ENCODE results near the gene MRPL20. TPM values are rescaled to one million over a fixed set of nuclear protein-coding genes. Genes with fewer than 3 reads are reported as not detected.

The MRPL20 gene
- polyA plus RNA-seq, 1 of the 3 experiments (the other 2 are of a cell fraction) = 210 TPM

DNA sequence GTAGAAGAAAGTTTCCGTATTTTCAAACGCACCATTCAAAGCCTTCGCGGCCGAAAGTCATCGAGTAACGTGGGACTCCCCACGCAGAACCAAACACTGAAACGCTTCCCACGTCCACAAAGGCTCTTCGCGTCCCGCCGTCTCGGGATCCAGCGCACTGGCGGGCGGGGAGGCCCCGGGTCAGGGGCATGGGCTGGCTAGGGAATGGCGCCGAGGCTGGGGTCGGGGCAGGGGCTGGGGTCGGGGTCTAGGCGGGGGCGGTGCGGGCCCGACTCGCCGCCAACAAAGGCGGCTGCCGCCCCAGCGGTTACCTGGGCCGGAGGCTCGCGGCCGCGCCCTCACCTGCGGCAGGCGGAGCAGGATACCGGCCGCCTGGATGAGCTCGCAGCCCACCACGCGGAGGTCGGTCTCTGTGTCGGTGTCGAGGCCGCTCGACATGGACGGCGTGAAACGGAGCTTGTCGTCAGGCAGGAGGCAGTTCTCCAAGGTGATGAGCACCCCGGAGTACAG, 8.4 kb downstream of the MRPL20 start:
- Histone ChIP-seq H3K9me2 (no peaks in the 10 kb centered on the region), H3K4me2 (peak overlapping the region; percentile 93), H3K79me2 (ENCODE audit: insufficient read depth) (peaks cover 92% of the 10 kb centered on the region), H3K27me3 (ENCODE audit: insufficient read depth) (no peaks in the 10 kb centered on the region), H4K20me1 (ENCODE audit: insufficient read depth) (0 out of 2 replicates have a peak, but pooled peaks cover 4% of the 10 kb centered on the region), H3K9ac (peak overlapping the region; percentile 93), H3K36me3 (replicated peaks in 1 of 2; ENCODE audit: control insufficient read depth in 1 of 2, insufficient read depth in 2 of 2, low read length in 1 of 2) (peaks cover 28 to 40% of the 10 kb centered on the region in 2 experiments), H3K9me3 (no peaks in the 10 kb centered on the region), H3K4me3 (ENCODE audit: low read depth in 2 of 2, low read length in 1 of 2) (peak overlapping the region; percentile 74 to 78), H2AFZ (ENCODE audit: low read depth) (no peak overlapping the region), H3K27ac (ENCODE audit: low read depth in 2 of 2, low read length in 1 of 2) (peak overlapping the region; percentile 44 to 69; a peak in 3 of 4 replicates), H3K4me1 (ENCODE audit: control insufficient read depth in 1 of 2, insufficient read depth in 2 of 2, low read depth in 1 of 2, low read length in 1 of 2) (peaks cover 6 to 23% of the 10 kb centered on the region in 2 experiments; a peak in 1 of 4 replicates), H3F3A (replicated peaks; ENCODE audit: insufficient read depth) (peaks cover 24% of the 10 kb centered on the region)
- CTCF ChIA-PET = interaction anchor here (0.7 to 3.8 kb wide), 9 partner anchors 9 to 219 kb away, joined by 3 to 16 read pairs (median 3); partner anchors contain the start of genes ATAD3A, AURKAIP1 and MRPL20
- POLR2A ChIA-PET = interaction anchor here (0.6 to 2.1 kb wide), 6 partner anchors 9 to 28 kb away, joined by 3 to 15 read pairs (median 6); partner anchors contain the start of genes AURKAIP1 and MRPL20
- peak; percentile 65 for DNase-seq
- TF ChIP-seq ELF1 (IDR thresholded peaks at IDR 0.05) (no peak), FOXM1 (IDR thresholded peaks at IDR 0.05; ENCODE audit: low read depth) (no peak)
- TF ChIP-seq, protein P1, sequence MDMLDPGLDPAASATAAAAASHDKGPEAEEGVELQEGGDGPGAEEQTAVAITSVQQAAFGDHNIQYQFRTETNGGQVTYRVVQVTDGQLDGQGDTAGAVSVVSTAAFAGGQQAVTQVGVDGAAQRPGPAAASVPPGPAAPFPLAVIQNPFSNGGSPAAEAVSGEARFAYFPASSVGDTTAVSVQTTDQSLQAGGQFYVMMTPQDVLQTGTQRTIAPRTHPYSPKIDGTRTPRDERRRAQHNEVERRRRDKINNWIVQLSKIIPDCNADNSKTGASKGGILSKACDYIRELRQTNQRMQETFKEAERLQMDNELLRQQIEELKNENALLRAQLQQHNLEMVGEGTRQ (IDR thresholded peaks at IDR 0.05; ENCODE audit: borderline replicate concordance, low read depth, low read length) = no peak
- WGBS (ENCODE audit: low lambda C conversion rate) = no CpG with 5 or more reads among the region's 54 CpGs

DNA sequence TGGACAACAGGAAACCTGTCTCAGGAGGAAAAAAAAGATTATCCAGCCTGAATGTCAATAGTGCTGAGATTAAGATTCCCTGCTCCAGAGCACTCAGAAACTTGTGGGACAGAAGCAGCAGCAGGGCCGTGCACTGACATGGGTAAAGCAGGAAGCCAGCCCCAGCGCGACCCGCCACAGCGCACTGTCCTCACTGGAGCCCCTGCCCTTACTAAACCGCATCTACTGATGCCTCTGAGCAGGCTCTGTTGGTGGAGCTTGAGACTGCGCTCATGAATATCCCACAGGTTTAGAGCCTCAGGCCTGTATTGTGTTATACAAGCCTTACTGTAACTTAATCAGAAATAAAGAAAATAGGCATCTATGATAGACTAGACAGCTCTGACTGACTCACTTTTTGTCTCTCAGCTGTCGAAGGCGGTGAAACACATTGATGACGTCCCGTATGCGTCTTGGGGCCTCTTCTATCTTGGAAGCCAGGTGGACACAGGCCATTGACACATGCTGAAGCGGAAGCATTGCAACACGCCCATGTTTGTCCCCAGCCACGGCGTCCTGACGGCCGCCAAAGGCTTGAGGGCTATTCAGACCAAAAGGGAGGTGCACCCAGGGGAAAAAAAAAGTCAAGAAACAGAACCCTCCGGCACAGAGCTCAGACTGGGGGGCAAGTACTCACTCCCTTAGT, 9.1 kb downstream of the MRPL20 start:
- CTCF ChIA-PET = interaction anchor here (1.0 to 3.8 kb wide), 3 partner anchors 9 to 23 kb away, joined by 3 to 16 read pairs (median 14); partner anchors contain the start of genes AURKAIP1 and MRPL20

More for the DNA sequence above, 9.1 kb downstream of the MRPL20 start:
- TF ChIP-seq FOXJ3 (CRISPR knock-in tag; IDR thresholded peaks at IDR 0.05) (no peak), YY1 (IDR thresholded peaks at IDR 0.05; ENCODE audit: low read depth) (no peak), NFIC (IDR thresholded peaks at IDR 0.05; ENCODE audit: borderline replicate concordance) (no peak), POLR2AphosphoS5 (IDR thresholded peaks at IDR 0.05; ENCODE audit: low read depth, low read length) (no peak), RAD21 (IDR thresholded peaks at IDR 0.05; ENCODE audit: low read length) (no peak), TEAD4 (IDR thresholded peaks at IDR 0.05; ENCODE audit: borderline replicate concordance, insufficient read depth) (no peak), JUND (IDR thresholded peaks at IDR 0.05) (no peak), RCOR1 (IDR thresholded peaks at IDR 0.05; ENCODE audit: low read length) (no peak), FOSL2 (IDR thresholded peaks at IDR 0.05; ENCODE audit: borderline replicate concordance, low read depth) (no peak), MXI1 (IDR thresholded peaks at IDR 0.05; ENCODE audit: low read depth, low read length) (no peak), NRF1 (IDR thresholded peaks at IDR 0.05; ENCODE audit: low read depth, low read length) (no peak)
- TF ChIP-seq, protein P2, sequence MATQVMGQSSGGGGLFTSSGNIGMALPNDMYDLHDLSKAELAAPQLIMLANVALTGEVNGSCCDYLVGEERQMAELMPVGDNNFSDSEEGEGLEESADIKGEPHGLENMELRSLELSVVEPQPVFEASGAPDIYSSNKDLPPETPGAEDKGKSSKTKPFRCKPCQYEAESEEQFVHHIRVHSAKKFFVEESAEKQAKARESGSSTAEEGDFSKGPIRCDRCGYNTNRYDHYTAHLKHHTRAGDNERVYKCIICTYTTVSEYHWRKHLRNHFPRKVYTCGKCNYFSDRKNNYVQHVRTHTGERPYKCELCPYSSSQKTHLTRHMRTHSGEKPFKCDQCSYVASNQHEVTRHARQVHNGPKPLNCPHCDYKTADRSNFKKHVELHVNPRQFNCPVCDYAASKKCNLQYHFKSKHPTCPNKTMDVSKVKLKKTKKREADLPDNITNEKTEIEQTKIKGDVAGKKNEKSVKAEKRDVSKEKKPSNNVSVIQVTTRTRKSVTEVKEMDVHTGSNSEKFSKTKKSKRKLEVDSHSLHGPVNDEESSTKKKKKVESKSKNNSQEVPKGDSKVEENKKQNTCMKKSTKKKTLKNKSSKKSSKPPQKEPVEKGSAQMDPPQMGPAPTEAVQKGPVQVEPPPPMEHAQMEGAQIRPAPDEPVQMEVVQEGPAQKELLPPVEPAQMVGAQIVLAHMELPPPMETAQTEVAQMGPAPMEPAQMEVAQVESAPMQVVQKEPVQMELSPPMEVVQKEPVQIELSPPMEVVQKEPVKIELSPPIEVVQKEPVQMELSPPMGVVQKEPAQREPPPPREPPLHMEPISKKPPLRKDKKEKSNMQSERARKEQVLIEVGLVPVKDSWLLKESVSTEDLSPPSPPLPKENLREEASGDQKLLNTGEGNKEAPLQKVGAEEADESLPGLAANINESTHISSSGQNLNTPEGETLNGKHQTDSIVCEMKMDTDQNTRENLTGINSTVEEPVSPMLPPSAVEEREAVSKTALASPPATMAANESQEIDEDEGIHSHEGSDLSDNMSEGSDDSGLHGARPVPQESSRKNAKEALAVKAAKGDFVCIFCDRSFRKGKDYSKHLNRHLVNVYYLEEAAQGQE (IDR thresholded peaks at IDR 0.05; ENCODE audit: low read depth, low read length) = no peak
- TF ChIP-seq, protein P3, sequence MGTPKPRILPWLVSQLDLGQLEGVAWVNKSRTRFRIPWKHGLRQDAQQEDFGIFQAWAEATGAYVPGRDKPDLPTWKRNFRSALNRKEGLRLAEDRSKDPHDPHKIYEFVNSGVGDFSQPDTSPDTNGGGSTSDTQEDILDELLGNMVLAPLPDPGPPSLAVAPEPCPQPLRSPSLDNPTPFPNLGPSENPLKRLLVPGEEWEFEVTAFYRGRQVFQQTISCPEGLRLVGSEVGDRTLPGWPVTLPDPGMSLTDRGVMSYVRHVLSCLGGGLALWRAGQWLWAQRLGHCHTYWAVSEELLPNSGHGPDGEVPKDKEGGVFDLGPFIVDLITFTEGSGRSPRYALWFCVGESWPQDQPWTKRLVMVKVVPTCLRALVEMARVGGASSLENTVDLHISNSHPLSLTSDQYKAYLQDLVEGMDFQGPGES (IDR thresholded peaks at IDR 0.05; ENCODE audit: low read depth, low read length) = no peak
- TF ChIP-seq, protein P4, sequence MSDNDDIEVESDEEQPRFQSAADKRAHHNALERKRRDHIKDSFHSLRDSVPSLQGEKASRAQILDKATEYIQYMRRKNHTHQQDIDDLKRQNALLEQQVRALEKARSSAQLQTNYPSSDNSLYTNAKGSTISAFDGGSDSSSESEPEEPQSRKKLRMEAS (IDR thresholded peaks at IDR 0.05; ENCODE audit: low read depth) = no peak
- TF ChIP-seq, protein P5, sequence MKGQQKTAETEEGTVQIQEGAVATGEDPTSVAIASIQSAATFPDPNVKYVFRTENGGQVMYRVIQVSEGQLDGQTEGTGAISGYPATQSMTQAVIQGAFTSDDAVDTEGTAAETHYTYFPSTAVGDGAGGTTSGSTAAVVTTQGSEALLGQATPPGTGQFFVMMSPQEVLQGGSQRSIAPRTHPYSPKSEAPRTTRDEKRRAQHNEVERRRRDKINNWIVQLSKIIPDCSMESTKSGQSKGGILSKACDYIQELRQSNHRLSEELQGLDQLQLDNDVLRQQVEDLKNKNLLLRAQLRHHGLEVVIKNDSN (IDR thresholded peaks at IDR 0.05; ENCODE audit: borderline replicate concordance, low read depth) = no peak
- H3K9me3 ChIP-seq = no peaks in the 10 kb centered on the region
- 57% methylated on average over 18 of the region's 19 CpGs for whole genome bisulfite sequencing (ENCODE audit: low lambda C conversion rate)
- H2AFZ ChIP-seq (ENCODE audit: low read depth) = no peak overlapping the region
- H3F3A ChIP-seq (replicated peaks; ENCODE audit: insufficient read depth) = peaks cover 16% of the 10 kb centered on the region
- peak overlapping the region; percentile 93 for H3K4me2 ChIP-seq
- POLR2A ChIA-PET = no interaction called here
- H3K27ac ChIP-seq (ENCODE audit: low read depth in 2 of 2, low read length in 1 of 2) = 0 out of 4 replicates have a peak overlapping the region, but pooled peaks of 1 of the 2 experiments have one; percentile 6
- H3K4me3 ChIP-seq (ENCODE audit: low read depth in 2 of 2, low read length in 1 of 2) = peak overlapping the region; percentile 74 to 78
- H3K36me3 ChIP-seq (replicated peaks in 1 of 2; ENCODE audit: control insufficient read depth in 1 of 2, insufficient read depth in 2 of 2, low read length in 1 of 2) = peaks cover 35 to 44% of the 10 kb centered on the region in 2 experiments
- no peaks in the 10 kb centered on the region for H3K27me3 ChIP-seq (ENCODE audit: insufficient read depth)
- peak; percentile 16 for DNase-seq
- H3K9ac ChIP-seq = peak overlapping the region; percentile 93
- H3K4me1 ChIP-seq (ENCODE audit: control insufficient read depth in 1 of 2, insufficient read depth in 2 of 2, low read depth in 1 of 2, low read length in 1 of 2) = peaks cover 6 to 23% of the 10 kb centered on the region in 2 experiments; a peak in 1 of 4 replicates
- no peaks in the 10 kb centered on the region for H3K9me2 ChIP-seq
- peaks cover 97% of the 10 kb centered on the region for H3K79me2 ChIP-seq (ENCODE audit: insufficient read depth)
- 0 out of 2 replicates have a peak, but pooled peaks cover 4% of the 10 kb centered on the region for H4K20me1 ChIP-seq (ENCODE audit: insufficient read depth)

Measured in SK-N-SH (cell line).